ENCODE measurements around the gene LHFPL3. TPM values are rescaled to one million over a fixed set of nuclear protein-coding genes. Genes with fewer than 3 reads are reported as not detected.

The LHFPL3 gene
- total RNA-seq, 4 donors from 2014 or later, result not detected

- no peak for TF ChIP-seq POLR2AphosphoS5 (IDR thresholded peaks at IDR 0.05)
- no peak for TF ChIP-seq POLR2A (IDR thresholded peaks at IDR 0.05; ENCODE audit: low read depth)
- TF ChIP-seq, protein P1, sequence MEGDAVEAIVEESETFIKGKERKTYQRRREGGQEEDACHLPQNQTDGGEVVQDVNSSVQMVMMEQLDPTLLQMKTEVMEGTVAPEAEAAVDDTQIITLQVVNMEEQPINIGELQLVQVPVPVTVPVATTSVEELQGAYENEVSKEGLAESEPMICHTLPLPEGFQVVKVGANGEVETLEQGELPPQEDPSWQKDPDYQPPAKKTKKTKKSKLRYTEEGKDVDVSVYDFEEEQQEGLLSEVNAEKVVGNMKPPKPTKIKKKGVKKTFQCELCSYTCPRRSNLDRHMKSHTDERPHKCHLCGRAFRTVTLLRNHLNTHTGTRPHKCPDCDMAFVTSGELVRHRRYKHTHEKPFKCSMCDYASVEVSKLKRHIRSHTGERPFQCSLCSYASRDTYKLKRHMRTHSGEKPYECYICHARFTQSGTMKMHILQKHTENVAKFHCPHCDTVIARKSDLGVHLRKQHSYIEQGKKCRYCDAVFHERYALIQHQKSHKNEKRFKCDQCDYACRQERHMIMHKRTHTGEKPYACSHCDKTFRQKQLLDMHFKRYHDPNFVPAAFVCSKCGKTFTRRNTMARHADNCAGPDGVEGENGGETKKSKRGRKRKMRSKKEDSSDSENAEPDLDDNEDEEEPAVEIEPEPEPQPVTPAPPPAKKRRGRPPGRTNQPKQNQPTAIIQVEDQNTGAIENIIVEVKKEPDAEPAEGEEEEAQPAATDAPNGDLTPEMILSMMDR (IDR thresholded peaks at IDR 0.05), result no peak
- TF ChIP-seq EP300 (IDR thresholded peaks at IDR 0.05), result no peak
- no peak for DNase-seq (ENCODE audit: extremely low spot score)
- no peaks in the 10 kb centered on the region for H3K9me3 ChIP-seq
- peaks cover 0 to 11% (median 0%) of the 10 kb centered on the region in 4 donors for H3K27me3 ChIP-seq
- H3K36me3 ChIP-seq, result no peaks in the 10 kb centered on the region
- intact Hi-C loops (cut with DNase I), result no loop called here
- 35% methylated on average over 10 of the region's 10 CpGs for WGBS
- H3K4me3 ChIP-seq, result no peak overlapping the region
- H3K27ac ChIP-seq (replicated peaks in 1 of 4), result no peak overlapping the region
- no peaks in the 10 kb centered on the region for H3K4me1 ChIP-seq
Observed at GRCh38 chr7:104772405-104773345, 444.3 kb downstream of the LHFPL3 start.

- H3K27ac ChIP-seq (replicated peaks in 1 of 4), result no peak overlapping the region
- no peaks in the 10 kb centered on the region for H3K36me3 ChIP-seq
- no peak overlapping the region for H3K4me3 ChIP-seq
- intact Hi-C loops (cut with DNase I), result no loop called here
- H3K27me3 ChIP-seq, result peaks cover 0 to 11% (median 0%) of the 10 kb centered on the region in 4 donors
- TF ChIP-seq EP300 (IDR thresholded peaks at IDR 0.05), result no peak
- TF ChIP-seq POLR2A (IDR thresholded peaks at IDR 0.05; ENCODE audit: low read depth), result no peak
- no peak for TF ChIP-seq POLR2AphosphoS5 (IDR thresholded peaks at IDR 0.05)
- TF ChIP-seq, protein P1 (IDR thresholded peaks at IDR 0.05), result no peak
- no peaks in the 10 kb centered on the region for H3K9me3 ChIP-seq
- no peak for DNase-seq (ENCODE audit: extremely low spot score)
- H3K4me1 ChIP-seq, result no peaks in the 10 kb centered on the region
- WGBS, result 86% methylated on average over 5 of the region's 5 CpGs
Observed at GRCh38 chr7:104773796-104774195, 445.4 kb downstream of the LHFPL3 start.

DNA sequence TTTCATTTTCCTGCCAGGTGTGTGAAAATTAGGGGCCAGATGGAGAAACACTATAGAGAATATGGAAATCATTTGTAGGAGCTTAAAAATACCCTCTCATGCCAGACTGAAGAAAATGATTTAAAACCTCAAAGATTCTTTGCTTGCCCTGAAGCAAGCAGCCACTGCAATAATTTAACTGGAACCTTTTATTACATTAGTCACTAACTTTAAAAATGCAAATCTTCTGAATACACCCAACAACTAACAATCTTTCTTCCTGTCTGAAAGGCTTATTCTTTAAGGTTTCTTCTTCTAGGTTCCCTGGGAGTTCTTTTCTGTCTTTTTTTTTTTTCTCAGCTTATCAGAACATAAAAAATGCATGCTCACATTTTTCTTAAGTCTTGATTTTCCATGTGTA lies 447.1 kb downstream of the LHFPL3 start:
- Histone ChIP-seq H3K9me3 (no peaks in the 10 kb centered on the region), H3K27ac (replicated peaks in 1 of 4) (no peak overlapping the region), H3K4me1 (no peaks in the 10 kb centered on the region), H3K27me3 (peaks cover 0 to 11% (median 0%) of the 10 kb centered on the region in 4 donors), H3K4me3 (no peak overlapping the region), H3K36me3 (no peaks in the 10 kb centered on the region)
- intact Hi-C loops (cut with DNase I), result no loop called here
- TF ChIP-seq, protein P1 (IDR thresholded peaks at IDR 0.05), result no peak
- no peak for DNase-seq (ENCODE audit: extremely low spot score)

GRCh38 chr7:104777301-104777800 lies 448.9 kb downstream of the LHFPL3 start:
- intact Hi-C loops (cut with DNase I), result no loop called here
- WGBS, result 71% methylated on average over 3 of the region's 3 CpGs
- TF ChIP-seq EP300 (IDR thresholded peaks at IDR 0.05) (no peak), POLR2AphosphoS5 (IDR thresholded peaks at IDR 0.05) (no peak), POLR2A (IDR thresholded peaks at IDR 0.05; ENCODE audit: low read depth) (no peak)
- TF ChIP-seq, protein P1 (IDR thresholded peaks at IDR 0.05), result no peak
- Histone ChIP-seq H3K4me3 (no peak overlapping the region), H3K9me3 (no peaks in the 10 kb centered on the region), H3K4me1 (no peaks in the 10 kb centered on the region), H3K27ac (replicated peaks in 1 of 4) (no peak overlapping the region), H3K36me3 (no peaks in the 10 kb centered on the region), H3K27me3 (peaks cover 0 to 10% (median 0%) of the 10 kb centered on the region in 4 donors)
- DNase-seq (ENCODE audit: extremely low spot score), result no peak

Measured in esophagus muscularis mucosa (tissue), 4 donors.